Fibroblast of lung (primary cell): Measurements from ENCODE around the gene URI1.

Source experiments
- EZH2 ChIP-seq: IDR thresholded peaks from 2 replicates; pipeline ENCODE4 v1.5.1; 2012; ENCODE audit warnings: low read length, control low read depth, mild to moderate bottlenecking; ENCODE audit errors: missing control alignments
- TF ChIP-seq, protein P1 (sequence below), 2 donors: IDR thresholded peaks in 1 of 2; conservative IDR thresholded peaks in 1 of 2; 1 replicate in 1 of 2; 2 replicates in 1 of 2; pipeline ENCODE4 v1.5.1; 2011 to 2012; ENCODE audit warnings: low read length in 2 of 2, control low read depth in 1 of 2, inconsistent platforms in 1 of 2, low read depth in 1 of 2, mild to moderate bottlenecking in 1 of 2

DNA sequence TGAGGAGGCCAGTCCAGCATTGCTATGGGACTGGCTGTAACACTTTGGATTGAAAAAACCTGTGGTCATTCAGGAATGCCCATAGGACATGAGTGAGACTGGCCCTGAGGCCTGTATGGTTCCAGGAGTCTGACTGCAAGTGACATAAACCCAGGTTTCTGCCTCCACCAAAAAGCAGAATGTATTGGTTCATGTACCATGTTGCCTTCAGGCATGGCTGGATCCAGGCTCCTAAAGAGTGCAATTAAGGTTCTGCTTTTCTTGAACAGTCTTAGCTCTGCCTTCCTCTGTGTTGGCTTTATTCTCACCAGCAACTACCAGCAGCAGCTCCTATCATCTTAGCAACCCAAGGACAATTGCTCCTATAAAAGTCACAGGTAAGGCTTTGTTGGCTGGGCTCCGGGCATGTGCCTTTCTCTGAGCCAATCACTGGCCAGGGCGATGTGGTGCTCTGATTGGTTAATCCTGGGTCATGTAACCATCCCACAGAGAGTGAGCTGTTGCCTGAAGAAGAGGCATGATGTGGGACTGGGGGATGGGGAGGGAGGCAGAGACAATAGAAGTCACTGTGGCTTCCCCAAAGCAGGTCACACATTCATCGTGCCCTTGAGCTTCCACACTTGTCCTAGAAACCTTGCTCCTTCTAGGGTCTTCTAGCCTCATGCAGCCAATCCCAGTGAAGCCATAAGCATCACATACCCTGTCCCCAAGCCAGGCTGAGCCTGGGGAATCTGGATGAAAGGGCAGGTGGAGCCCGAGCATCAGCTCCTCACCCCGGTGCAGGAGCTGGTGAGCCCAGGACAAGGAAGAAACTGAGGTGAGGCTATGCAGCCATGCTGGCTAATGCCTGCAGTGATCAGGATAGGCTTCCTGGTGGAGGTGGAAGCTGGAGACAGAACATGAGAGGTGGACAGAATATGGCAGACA is 123.9 kb downstream of the URI1 start:
- TF ChIP-seq, protein P1, sequence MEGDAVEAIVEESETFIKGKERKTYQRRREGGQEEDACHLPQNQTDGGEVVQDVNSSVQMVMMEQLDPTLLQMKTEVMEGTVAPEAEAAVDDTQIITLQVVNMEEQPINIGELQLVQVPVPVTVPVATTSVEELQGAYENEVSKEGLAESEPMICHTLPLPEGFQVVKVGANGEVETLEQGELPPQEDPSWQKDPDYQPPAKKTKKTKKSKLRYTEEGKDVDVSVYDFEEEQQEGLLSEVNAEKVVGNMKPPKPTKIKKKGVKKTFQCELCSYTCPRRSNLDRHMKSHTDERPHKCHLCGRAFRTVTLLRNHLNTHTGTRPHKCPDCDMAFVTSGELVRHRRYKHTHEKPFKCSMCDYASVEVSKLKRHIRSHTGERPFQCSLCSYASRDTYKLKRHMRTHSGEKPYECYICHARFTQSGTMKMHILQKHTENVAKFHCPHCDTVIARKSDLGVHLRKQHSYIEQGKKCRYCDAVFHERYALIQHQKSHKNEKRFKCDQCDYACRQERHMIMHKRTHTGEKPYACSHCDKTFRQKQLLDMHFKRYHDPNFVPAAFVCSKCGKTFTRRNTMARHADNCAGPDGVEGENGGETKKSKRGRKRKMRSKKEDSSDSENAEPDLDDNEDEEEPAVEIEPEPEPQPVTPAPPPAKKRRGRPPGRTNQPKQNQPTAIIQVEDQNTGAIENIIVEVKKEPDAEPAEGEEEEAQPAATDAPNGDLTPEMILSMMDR (conservative IDR thresholded peaks at IDR 0.05 in 1 of 2, IDR thresholded peaks at IDR 0.05 in 1 of 2; ENCODE audit: low read depth in 1 of 2, low read length in 2 of 2): no peak
- no peak for TF ChIP-seq EZH2
